B cell (primary cell): Measurements from ENCODE around the gene CBL. TPM values are rescaled to one million over a fixed set of nuclear protein-coding genes. Genes with fewer than 3 reads are reported as not detected.

Experiments
- ATAC-seq: fragments of 200-7000 bp; cut with Tn5 transposase; one replicate; pipeline ENCODE4 v1.10.0; 2021; ENCODE audit warnings: low read depth, mild to moderate bottlenecking, moderate number of reproducible peaks, moderate library complexity
- CTCF ChIA-PET: fragments of 350-600 bp; sonication (Branson Sonifier 250); formaldehyde crosslinking; loops from one replicate; lab custom pipeline; 2021; ENCODE audit warnings: antibody characterized with exemption, inconsistent platforms; lab: Charles Lee
- POLR2A ChIA-PET: fragments of 350-600 bp; sonication (Branson Sonifier 250); formaldehyde crosslinking; loops from one replicate; lab custom pipeline; 2021; ENCODE audit warnings: antibody characterized with exemption; lab: Charles Lee
- DNase-seq: peaks from one replicate; pipeline ENCODE4 v3.0.0; 2013
- H2AFZ ChIP-seq: 2 replicates; pipeline ENCODE4 v1.6.1; 2012; ENCODE audit warnings: mild to moderate bottlenecking, low read depth, low read length; ENCODE audit not compliant: insufficient read depth, poor library complexity, severe bottlenecking
- H3K27ac ChIP-seq, 2 donors: 1 replicate in 1 of 2; 2 replicates in 1 of 2; pipeline ENCODE4 v1.5.1; 2012 to 2013; ENCODE audit warnings: low read length in 2 of 2, mild to moderate bottlenecking in 2 of 2, moderate library complexity in 1 of 2
- H3K27me3 ChIP-seq, 4 experiments: fragments of 200-600 bp in 1 of 4; sonication (generic) in 1 of 4; replicated peaks in 1 of 4; 1 replicate in 2 of 4; 2 replicates in 2 of 4; pipeline versions ENCODE4 v1.6.1 to v1.7.0; 2013 to 2016; ENCODE audit warnings: low read length in 3 of 4, mild to moderate bottlenecking in 2 of 4, mixed read lengths in 1 of 4, moderate library complexity in 1 of 4; ENCODE audit not compliant: insufficient read depth in 4 of 4, control insufficient read depth in 3 of 4; ENCODE audit errors: control extremely low read depth in 1 of 4
- H3K36me3 ChIP-seq, 2 experiments: replicated peaks in 1 of 2; 1 replicate in 1 of 2; 2 replicates in 1 of 2; pipeline versions ENCODE4 v1.6.1 to v1.7.1; 2013; ENCODE audit warnings: low read length in 1 of 2; ENCODE audit not compliant: insufficient read depth in 2 of 2, control insufficient read depth in 1 of 2; ENCODE audit errors: control extremely low read depth in 1 of 2, extremely low read depth in 1 of 2
- H3K4me1 ChIP-seq, 2 donors: fragments of 200-600 bp in 1 of 2; sonication (generic) in 1 of 2; 1 replicate in 1 of 2; 2 replicates in 1 of 2; pipeline versions ENCODE4 v1.5.1 to v1.6.1; 2013 to 2017; ENCODE audit warnings: low read length in 2 of 2; ENCODE audit not compliant: control insufficient read depth in 2 of 2, insufficient read depth in 2 of 2
- H3K4me2 ChIP-seq: replicated peaks from 2 replicates; pipeline ENCODE3; 2012; ENCODE audit warnings: mild to moderate bottlenecking, low read depth, low read length; ENCODE audit not compliant: poor library complexity, severe bottlenecking
- H3K4me3 ChIP-seq, 5 experiments: fragments of 200-600 bp in 1 of 5; sonication (generic) in 1 of 5; 1 replicate in 3 of 5; 2 replicates in 2 of 5; pipeline versions ENCODE4 v1.5.1 to v1.7.0; 2011 to 2016; ENCODE audit warnings: low read length in 4 of 5, mild to moderate bottlenecking in 4 of 5, low read depth in 2 of 5, control low read depth in 1 of 5, moderate library complexity in 1 of 5; ENCODE audit not compliant: insufficient read depth in 1 of 5; ENCODE audit errors: control extremely low read depth in 1 of 5, extremely low read depth in 1 of 5
- H3K79me2 ChIP-seq: fragments of 200-600 bp; sonication (generic); one replicate; pipeline ENCODE4 v1.6.0; 2016; ENCODE audit warnings: low read length; ENCODE audit not compliant: control insufficient read depth, insufficient read depth
- H3K9ac ChIP-seq: fragments of 200-600 bp; sonication (generic); 2 replicates; pipeline ENCODE4 v1.6.1; 2017; ENCODE audit warnings: mild to moderate bottlenecking, low read length, moderate library complexity
- H3K9me3 ChIP-seq, 3 donors: one replicate each; pipeline versions ENCODE4 v1.6.1 to v1.7.1; 2013; ENCODE audit warnings: low read length in 2 of 3; ENCODE audit not compliant: control insufficient read depth in 2 of 3, insufficient read depth in 1 of 3; ENCODE audit errors: control extremely low read depth in 1 of 3
- H4K20me1 ChIP-seq: 2 replicates; pipeline ENCODE4 v1.6.0; 2012; ENCODE audit warnings: mild to moderate bottlenecking, low read length; ENCODE audit not compliant: insufficient read depth, control insufficient read depth, poor library complexity, severe bottlenecking
- H3K27ac Mint-ChIP-seq: one replicate; pipeline ENCODE4 v1.8.0; 2021; ENCODE audit warnings: mixed read lengths
- H3K27me3 Mint-ChIP-seq: one replicate; pipeline ENCODE4 v1.8.0; 2021; ENCODE audit warnings: mixed read lengths
- H3K4me1 Mint-ChIP-seq: one replicate; pipeline ENCODE4 v1.8.0; 2021; ENCODE audit warnings: mixed read lengths
- H3K4me3 Mint-ChIP-seq: one replicate; pipeline ENCODE4 v1.8.0; 2021; ENCODE audit warnings: mixed read lengths
- H3K9me3 Mint-ChIP-seq: one replicate; pipeline ENCODE4 v1.8.0; 2022; ENCODE audit warnings: mixed read lengths; ENCODE audit not compliant: insufficient read depth
- CTCF ChIP-seq: fragments of 200-600 bp; IDR thresholded peaks from one replicate; pipeline ENCODE4 v1.8.0; 2022; ENCODE audit warnings: antibody characterized with exemption, mild to moderate bottlenecking
- EZH2 ChIP-seq: IDR thresholded peaks from 2 replicates; pipeline ENCODE4 v1.6.1; 2012; ENCODE audit warnings: borderline replicate concordance, low read depth, mild to moderate bottlenecking, moderate library complexity, low read length; ENCODE audit not compliant: insufficient read depth, poor library complexity, severe bottlenecking
- WGBS: methylation state at CpG from one replicate; pipeline ENCODE4 v1.1.5; 2013; ENCODE audit warnings: missing lambda C conversion rate; ENCODE audit not compliant: insufficient coverage; 5-methylcytosine and 5-hydroxymethylcytosine counted together
- intact Hi-C: fragments of 100-400 bp; cut with micrococcal nuclease; formaldehyde crosslinking; loops from one replicate; pipeline ENCODE4 v1.10.0; 2022
- polyA plus RNA-seq: library from polyadenylated mRNA; depleted of rRNA; stranded (reverse); fragments of >200 nt; gene quantifications from 2 replicates; pipeline ENCODE4 v1.2.3, GENCODE V29; 2012
- total RNA-seq, 2 donors: library from RNA; stranded (reverse); fragments of 120-200 nt in 1 of 2; gene quantifications; 1 replicate in 1 of 2; 2 replicates in 1 of 2; pipeline versions ENCODE4 v1.2.3 to v1.2.4, GENCODE V29; 2013 to 2022

The CBL gene
- total and polyA plus RNA-seq, 2 donors (not counting 1 experiment from before 2014, with no cell fraction given): 11.7 to 35.2 TPM

- H3K4me2 ChIP-seq: peak overlapping the region; percentile 97
- peak overlapping the region in 4 of 5 experiments; percentile 53 to 67 (median 62) for H3K4me3 ChIP-seq
- H3K9ac ChIP-seq: peak overlapping the region; percentile 74
- peaks cover 0 to 9% (median 0%) of the 10 kb centered on the region in 3 donors for H3K9me3 ChIP-seq
- no peaks in the 10 kb centered on the region for H4K20me1 ChIP-seq
- peak overlapping the region; percentile 92 for H2AFZ ChIP-seq
- Mint-ChIP-seq H3K4me3 (peak overlapping the region; percentile 59), H3K4me1 (peaks cover 35% of the 10 kb centered on the region), H3K9me3 (no peaks in the 10 kb centered on the region), H3K27ac (no peak overlapping the region), H3K27me3 (peaks cover 11% of the 10 kb centered on the region)
- H3K79me2 ChIP-seq: no peaks in the 10 kb centered on the region
- H3K27me3 ChIP-seq: peaks cover 0 to 45% (median 17%) of the 10 kb centered on the region in 4 experiments
- WGBS: 53% methylated on average over 10 of the region's 17 CpGs
- intact Hi-C loops: no loop called here
- ATAC-seq: no peak
- peaks cover 25 to 48% of the 10 kb centered on the region in 2 donors for H3K4me1 ChIP-seq
- TF ChIP-seq CTCF: no peak
- no peak for TF ChIP-seq EZH2
- no peaks in the 10 kb centered on the region for H3K36me3 ChIP-seq
- ChIA-PET POLR2A (no interaction called here), CTCF (interaction anchor here (1.1 to 4.5 kb wide), 5 partner anchors 12 to 253 kb away, joined by 3 to 45 read pairs (median 5); no protein-coding TSS in a partner anchor)
- no peak for DNase-seq
- peak overlapping the region in 1 of 2 donors; percentile 19 for H3K27ac ChIP-seq
These were observed 114.2 kb downstream of the CBL start for GRCh38 chr11:119320240-119320775.
